GM18907 (cell line): ENCODE data around the gene FSTL4.
"Not testable (repeated sequence)": the region's sequence is repeated elsewhere in the genome, so short reads cannot be mapped to it uniquely, and the experiment has no call there.

ENCODE experiments used
- ATAC-seq: cut with Tn5 transposase; IDR thresholded peaks from one replicate; pipeline ENCODE4 v1.9.1; 2021; ENCODE audit warnings: mild to moderate bottlenecking, moderate library complexity; ENCODE audit not compliant: unreplicated experiment

The FSTL4 gene

DNA sequence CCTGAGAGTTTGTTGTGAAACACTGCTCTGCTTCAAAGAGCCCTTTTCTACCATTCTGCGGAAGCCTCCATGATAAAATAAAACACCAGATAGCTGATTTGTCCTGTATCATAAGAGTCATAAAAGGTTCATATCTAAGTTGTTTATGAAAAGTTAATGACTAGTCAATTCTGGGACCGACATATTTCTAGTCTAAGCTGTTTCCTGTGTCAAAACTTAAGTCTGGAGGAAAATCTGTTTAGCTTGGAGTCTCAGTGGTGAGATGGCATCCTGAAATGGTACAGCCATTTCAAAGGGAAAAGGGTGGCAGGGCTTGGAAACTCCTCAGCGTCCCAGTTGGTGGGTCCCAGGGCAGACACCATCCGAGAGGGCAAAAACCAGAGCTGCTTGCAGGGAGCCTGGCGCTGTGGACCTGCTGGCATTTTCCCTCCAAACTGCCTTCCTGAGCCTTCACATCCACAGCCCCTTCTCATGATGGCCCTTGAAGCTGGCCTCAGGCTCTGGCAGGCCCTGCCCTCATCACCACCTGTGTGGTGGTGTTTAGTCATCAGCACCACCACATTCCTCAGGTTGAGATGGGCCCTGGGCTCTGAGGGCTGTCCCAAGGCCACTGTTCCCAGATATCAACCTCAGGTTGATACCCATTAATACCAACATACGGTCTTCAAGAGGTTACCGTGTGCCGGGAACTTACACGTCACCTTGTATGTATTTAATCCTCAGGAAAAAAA is 376.5 kb downstream of the FSTL4 start:
- ATAC-seq = no peak

DNA sequence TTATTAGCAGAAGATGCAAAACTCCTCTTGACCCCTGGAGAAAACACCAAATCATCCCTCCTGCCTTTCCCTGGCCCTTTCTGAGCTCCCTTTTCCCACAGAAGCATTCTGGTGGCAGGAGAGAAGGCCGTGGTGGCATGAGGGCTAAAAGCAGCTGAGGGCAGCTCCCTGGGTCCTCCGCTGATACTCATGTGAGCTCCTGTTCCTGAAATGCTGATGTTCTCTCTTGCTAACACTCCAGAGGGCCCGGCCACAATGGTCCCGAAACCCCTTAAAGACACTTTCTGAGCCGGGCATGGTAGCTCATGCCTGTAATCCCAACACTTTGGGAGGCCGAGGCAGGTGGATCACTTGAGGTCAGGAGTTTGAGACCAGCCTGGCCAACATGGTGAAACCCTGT is 377.4 kb downstream of the FSTL4 start:
- no peak for ATAC-seq

DNA sequence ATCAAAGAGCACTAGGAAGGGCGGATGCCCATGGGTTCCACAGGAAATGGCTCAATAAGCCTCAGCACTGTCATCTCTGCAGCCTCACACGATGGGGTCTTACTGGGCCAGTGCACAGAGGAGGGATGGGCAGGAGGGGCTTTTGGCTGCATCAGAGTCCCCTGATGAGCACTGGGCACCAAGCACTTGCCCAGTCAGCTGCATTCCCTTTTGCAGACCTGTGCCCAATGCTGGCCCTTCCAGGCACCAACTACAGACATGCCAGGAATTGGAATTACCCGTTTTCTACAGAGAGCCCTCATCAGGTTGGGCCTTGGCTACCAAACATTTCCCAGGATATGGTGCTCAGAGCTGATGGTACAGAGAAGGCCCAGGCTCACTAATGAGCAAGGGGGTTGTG is 378.1 kb downstream of the FSTL4 start:
- no peak for ATAC-seq

DNA sequence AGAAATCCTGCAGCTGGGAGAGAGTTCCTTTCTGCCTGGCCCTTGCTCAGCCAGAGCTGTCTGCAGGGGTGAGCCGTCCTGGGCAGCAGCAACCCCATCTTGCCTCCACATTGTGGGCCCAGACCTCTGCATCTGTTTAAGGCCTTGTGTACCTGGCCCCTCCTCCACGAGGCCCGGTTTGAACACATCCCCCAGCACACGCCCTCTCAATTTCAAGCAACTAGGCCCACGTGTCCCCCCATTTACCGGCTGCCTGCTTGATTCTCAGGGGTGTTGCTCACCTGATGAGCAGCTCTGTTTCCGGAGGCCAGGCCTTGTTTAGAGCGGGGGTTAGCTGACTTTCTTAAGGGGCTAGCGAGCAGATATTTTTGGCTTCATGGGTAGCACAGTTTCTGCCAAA is 378.7 kb downstream of the FSTL4 start:
- ATAC-seq = no peak

DNA sequence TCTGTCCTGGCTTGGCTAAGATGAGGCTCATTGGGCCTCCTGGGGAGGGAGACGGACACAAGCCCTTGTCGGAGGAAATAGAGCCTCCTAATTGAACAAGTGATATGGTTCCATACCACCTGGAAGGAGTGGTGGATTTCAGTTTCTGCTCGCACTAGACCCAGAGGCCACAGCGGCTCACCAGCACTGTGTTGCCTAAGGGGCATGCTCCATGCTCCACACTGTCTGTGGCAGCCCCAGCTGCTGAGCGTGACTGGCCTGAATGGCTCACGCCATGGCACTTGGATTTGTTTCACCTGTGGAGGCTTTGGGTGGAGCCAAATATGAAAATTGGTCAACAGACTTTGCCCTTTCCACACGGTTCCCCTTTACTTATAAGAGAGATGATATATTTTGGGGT is 379.4 kb downstream of the FSTL4 start:
- ATAC-seq = no peak

DNA sequence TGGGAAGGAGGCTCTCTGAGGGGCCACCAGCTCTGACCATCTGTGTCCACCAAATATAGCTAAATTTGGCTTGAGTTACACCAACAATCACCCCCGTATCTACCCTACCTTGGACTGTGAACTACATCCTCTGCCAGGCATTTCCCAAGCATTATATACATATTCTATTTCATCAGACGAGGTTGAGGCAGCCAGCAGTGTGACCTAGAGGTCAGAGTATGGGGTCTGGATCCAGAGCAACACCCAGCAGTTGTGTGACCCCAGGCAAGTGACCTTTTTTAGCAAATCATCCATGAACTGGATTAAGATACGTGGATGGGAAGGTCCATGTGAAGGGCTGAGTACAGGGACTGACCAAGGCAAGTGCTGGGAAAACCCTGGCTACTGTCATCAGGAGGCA is 379.9 kb downstream of the FSTL4 start:
- ATAC-seq = no peak

DNA sequence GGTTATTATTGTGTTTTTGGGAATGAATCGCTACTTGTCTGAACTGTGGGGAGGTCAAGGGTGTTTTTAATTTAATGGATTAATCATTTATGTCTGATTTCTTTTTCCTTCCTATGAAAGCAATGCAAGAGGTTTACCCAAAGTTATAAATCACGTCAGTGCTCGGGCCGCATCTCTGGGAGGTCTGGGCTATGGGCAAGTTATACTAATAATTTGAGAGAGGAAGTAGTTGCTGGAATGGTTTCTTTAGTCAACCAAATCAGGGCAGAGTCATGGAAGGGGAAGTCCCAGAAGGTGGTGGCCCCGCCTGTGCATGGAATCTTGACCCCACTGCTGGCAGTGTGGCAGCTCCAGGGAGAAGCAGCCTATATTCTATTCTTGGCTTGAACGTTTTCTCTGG is 380.3 kb downstream of the FSTL4 start:
- ATAC-seq = no peak

DNA sequence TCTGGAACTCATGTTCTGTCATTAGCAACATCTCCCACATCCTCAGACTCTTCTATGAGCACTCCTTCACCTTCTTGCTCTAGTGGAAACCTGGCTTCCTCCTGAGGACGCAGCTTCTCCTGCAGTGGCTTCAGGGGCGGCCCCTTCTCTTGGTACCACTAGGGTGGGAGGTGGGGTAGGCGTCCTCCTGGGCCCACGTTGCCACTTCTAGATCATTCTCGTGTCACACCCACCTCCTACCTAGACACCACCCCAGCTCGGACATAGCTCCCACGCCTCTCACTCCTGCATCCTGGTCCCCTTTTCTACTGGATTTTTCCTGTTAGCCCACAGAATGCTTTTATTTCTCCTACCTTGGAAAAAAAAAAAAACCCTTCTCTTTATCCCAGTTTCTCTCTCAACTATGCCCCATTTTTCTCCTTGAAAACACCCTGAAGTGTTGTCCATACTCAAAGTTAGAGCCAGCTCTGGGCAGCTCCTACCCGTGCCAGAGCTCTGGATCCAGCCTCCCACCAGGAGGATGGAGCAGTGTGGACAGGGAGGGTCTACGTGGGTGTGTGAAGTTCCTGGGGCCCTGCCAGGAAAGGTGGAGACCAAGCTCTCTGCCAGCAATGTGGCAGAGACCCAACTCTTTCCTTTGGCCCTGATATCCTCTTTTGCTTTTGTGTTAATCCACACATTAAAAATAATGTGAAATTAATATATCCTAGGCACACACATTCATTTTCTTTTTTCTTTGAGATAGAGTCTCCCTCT is 381.3 kb downstream of the FSTL4 start:
- no peak for ATAC-seq

DNA sequence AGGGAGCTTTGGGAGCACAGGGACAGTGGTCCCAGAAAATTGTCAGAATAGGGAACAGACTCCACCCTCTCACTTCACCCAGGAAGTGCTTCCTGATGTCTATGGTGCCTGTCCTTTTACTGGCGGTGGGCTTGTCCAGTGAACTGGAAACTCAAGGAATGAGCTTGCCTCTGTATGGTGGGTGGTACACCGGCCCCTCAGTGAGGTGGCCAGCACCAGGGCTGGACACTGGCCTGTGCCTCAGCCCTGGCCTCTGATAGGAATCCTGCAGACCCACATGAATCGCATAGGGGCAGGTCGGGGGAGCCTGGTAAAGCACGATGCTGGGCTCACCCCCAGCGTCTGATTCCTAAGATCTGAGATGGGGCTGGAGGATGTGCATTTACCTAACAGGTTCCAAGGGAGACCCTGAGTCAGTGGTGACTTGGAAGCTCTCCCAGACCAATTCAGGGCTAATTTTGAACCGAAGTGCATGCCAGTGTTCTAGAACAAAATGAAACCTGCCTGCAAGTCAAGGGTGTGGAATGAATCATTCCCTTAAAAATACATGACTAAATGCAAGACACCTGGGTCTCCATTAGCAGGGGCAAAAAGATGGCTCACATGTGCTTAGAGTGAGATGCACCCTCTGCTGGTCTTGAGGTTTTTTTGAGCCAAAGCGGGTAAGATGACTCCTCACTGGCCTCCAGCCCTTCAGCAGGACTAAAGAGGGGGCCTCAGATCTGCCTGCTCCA is 382.2 kb downstream of the FSTL4 start:
- ATAC-seq = no peak

DNA sequence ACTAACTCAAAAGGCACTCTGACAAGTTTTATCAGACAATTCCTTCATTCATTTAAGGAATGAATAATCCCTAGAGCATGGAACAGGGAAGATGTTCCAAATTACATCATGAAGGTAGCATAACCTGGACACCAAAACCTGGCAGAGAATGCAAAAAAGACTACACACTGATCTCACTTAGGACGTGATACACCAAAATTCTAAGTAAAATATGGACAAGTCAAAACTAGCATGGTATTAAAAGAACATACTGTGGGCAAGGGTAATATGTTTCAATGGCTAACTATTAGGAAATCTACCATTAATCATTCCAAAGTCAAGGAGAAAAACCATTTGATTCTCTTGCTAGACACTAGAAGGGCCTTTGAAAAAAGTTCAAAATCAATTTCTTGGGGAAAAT is 384.0 kb downstream of the FSTL4 start:
- no peak for ATAC-seq

DNA sequence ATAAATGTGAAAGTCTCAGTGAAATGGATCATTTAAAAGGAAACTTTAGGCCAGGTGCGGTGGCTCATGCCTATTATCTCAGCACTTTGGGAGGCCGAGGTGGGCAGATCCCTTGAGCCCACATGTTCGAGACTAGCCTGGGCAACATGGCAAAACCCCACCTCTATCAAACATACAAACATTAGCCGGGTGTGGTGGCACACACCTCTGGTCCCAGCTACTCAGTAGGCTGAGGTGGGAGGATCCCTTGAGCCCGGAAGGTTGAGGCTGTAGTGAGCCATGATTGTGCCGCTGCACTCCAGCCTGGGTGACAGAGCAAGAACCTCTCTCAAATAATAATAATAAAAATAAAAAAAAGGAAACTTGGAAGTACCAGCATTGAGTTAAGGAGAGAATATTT is 384.4 kb downstream of the FSTL4 start:
- no peak for ATAC-seq

DNA sequence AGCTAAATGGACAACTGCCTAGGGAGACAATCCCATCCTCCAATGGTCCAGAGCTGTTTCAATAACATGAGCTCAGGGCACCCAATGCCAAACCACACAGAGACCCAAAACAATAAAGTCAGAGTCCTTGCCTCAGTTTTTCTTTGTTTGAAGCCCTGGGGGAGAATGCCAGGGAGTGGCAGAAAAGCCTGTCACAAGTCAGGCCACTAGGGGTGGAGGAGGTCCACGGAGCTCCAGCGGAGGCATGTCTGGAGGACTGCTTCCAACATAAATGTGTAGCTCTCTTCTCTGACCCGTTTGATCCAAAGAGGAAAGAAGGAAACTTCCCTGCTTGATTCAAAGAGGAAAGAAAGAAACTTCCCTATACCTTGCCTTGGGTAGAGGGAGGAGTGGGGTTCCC is 385.3 kb downstream of the FSTL4 start:
- no peak for ATAC-seq

DNA sequence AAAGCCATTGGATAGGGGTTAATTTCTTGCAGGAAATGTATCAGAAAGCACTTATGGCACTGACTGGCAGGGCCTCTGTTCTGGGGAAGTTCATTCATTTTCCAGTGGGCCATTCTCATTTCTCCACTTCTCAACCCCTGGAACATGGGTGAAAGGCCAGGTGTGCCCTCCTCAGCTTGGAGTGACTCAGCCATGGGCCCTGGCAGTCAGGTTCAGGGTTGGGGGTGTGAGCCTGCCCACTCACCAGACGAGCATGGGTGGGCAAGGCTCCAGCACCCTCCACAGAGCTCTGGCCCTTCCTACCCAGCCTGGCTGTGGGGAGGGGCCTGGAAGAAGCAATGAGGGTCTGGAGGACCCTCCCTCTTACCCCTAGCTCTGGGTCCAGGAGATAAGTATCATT is 386.2 kb downstream of the FSTL4 start:
- ATAC-seq = no peak

DNA sequence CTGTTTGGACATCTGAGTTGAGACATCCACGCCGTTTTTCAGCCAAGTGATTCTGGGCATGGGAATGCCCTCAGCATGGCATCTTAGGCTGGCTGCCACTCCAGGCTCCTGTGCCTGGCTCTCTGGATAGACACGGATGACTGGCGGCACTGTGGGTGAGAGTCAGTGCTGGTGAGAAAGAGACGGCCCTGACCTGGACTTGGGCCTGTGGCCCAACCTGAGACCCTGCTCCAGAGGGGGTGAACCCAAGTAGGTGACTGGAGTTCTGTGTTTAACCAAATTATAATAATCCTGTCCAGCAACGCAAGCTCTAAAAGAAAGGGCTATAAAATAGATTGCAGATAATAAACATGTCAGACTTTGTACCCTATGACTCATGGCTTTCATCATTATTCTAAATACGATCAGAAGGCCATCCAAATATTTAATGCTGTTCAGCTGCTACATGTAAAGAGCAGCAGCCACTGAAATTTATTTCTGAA is 386.6 kb downstream of the FSTL4 start:
- ATAC-seq = no peak

DNA sequence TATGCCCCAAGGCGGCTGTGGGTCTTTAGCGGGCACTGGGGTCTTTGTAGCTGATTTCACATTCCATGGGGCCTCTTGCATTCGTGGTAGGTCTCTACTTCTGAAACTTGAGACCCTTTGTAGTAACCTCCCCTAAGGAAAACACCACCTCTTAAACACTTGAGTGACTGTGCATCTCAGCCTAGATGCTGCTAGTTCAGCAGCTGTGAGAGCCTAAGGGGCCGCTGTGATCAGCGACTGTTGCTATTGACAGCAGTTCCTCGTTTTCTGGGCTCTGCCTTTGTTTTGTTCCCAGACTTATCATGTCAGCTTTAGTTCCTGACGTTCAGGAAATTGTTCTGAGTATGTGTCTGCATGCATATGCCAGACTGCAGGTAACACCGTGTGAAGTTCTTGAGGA is 389.4 kb downstream of the FSTL4 start:
- ATAC-seq = no peak

DNA sequence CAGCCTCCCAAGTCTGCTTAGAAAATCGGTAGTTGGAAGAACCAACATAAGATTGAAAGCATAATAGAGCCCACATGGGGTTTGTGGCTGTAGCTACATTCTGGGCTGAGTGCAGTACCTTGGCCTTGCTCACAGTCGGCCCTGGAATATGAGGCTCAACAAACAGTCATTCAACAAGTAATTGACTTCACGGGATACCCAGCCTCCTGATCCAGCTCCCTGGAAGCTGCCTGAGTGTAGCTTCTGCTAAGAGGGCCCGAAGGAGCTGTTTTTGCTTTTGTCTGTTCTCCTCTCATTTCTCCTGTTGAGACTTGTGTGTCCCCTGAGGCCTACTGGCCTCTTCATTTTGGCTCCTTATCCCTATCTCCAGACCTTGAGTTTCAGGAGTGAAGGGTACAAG is 389.8 kb downstream of the FSTL4 start:
- ATAC-seq = no peak

DNA sequence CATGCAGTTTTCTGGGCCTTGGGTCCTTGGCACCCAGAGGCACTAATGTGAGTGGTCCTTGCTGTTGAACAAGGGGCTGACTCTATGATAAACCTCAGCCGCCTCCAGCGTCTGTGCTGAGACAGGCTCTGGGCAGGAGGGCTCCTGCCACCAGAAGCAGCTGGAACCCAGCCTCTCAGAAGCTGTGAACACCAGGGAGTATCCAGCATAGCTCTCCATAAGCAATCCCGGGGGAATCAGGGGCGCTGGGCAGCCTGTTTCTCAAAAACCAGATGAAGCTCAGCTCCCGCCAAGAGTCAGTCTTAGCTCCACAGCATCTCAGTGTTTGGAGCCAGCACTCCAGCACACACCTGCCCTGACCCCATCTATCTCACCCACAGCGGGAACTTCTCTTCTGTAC is 390.3 kb downstream of the FSTL4 start:
- ATAC-seq = no peak

DNA sequence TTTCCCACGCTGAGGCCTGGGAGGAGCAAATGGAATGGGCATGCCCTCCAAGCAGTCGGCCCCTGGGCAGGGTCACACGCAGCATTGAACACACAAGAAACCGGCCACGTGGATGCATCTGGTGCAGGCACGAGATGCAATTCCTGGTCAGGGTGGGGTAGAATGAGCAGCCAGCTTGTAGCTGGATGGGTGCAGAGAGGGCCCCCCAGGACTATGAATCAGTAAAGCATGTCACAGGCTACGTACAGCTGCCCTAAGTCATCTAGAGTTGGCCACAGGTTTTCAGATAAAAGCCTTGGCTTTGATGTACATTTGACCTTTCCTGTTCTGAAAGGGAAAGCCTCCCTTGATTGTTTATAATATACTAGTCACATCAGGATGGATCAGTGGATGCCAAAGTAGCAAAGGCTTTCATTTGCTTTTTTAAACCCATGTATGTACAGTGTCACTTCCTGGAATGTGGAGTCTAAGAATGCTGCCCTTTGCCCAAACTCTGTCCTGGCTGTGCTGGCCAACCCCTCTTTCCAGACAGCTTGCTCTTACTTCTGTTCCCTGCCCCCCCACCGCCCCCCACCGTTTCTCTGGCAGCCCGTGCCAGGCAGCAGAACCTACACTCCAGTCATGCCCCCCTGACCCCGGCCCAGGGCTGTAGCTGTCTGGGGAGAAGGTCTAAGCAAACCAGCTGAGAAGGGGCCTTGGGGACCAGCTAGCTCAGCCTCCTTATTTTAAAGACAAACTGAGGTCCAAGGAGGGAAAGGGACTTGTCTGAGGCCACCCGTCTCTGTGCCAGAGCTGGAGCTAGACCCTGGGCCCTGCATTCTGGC is 391.3 kb downstream of the FSTL4 start:
- no peak for ATAC-seq

DNA sequence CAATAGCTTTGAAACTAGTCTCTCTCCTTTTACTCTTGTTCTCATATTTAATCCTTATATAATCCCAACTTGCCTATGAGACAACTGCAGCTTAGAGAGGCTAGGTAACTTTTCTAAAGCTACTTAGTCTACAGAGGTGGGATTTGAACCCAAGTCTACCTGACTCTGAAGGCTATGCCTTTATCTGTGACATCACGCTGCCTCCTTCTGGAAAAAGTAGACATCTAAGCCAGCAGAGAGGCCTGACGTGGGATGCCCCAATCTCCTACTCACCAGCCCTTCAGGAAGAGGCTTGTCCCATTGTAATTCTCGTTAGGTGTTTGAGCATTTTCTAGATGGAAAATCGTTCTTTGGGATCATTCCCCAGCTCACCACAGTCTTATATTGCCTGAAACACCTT is 393.0 kb downstream of the FSTL4 start:
- no peak for ATAC-seq

DNA sequence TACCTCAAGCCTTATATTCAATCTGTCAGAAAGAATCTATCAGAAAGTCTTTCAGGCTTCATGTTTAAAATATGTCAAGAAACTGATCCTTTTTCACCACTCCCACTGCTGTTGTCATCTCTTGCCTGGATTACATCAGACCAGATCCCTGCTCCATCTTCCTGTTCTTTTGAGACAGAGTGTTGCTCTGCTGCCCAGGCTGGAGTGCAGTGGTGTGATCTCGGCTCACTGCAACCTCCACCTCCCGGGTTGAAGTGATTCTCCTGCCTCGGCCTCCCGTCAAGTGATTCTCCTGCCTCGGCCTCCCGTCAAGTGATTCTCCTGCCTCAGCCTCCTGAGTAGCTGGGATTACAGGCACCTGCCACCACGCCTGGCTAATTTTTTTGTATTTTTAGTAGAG is 396.2 kb downstream of the FSTL4 start:
- not testable (repeated sequence) for ATAC-seq
